ENCODE results near the gene P3H2. TPM values are rescaled to one million over a fixed set of nuclear protein-coding genes. Genes with fewer than 3 reads are reported as not detected.

The P3H2 gene
- total RNA-seq, 3 donors from 2014 or later, result 16.1 to 51.1 (median 44.1) TPM

GRCh38 chr3:189974359-189974758 lies 146.3 kb downstream of the P3H2 start:
- no peak for TF ChIP-seq CTCF (IDR thresholded peaks at IDR 0.05)
- DNase-seq, result no peak
- no peak for ATAC-seq
- no peaks in the 10 kb centered on the region for H3K4me1 ChIP-seq (ENCODE audit: low read depth)
- H3K9me3 ChIP-seq, result no peaks in the 10 kb centered on the region
- H3K36me3 ChIP-seq (ENCODE audit: low read depth), result no peaks in the 10 kb centered on the region
- H3K4me3 ChIP-seq, result no peak overlapping the region
- intact Hi-C loops (cut with DNase I, micrococcal nuclease), result loop anchor here in 1 of 2 donors (5.0 kb wide), 1 partner anchor 223 kb away; no protein-coding TSS in a partner anchor

GRCh38 chr3:189967254-189967865 lies 153.3 kb downstream of the P3H2 start:
- ATAC-seq (peak; percentile 43), DNase-seq (peak in 1 of 3 donors; percentile 74)
- TF ChIP-seq CTCF (IDR thresholded peaks at IDR 0.05), result peak; percentile 68
- Histone ChIP-seq H3K9me3 (no peaks in the 10 kb centered on the region), H3K4me3 (no peak overlapping the region), H3K36me3 (ENCODE audit: low read depth) (no peaks in the 10 kb centered on the region), H3K4me1 (ENCODE audit: low read depth) (no peaks in the 10 kb centered on the region)
- intact Hi-C loops (cut with DNase I, micrococcal nuclease), result loop anchor here in 1 of 2 donors (5.0 to 10.0 kb wide), 2 partner anchors 235 to 357 kb away; partner anchors contain the start of gene CLDN1

GRCh38 chr3:189966843-189967242 lies 153.9 kb downstream of the P3H2 start:
- ATAC-seq, result no peak
- H3K36me3 ChIP-seq (ENCODE audit: low read depth), result no peaks in the 10 kb centered on the region
- intact Hi-C loops (cut with DNase I, micrococcal nuclease), result loop anchor here in 1 of 2 donors (5.0 to 10.0 kb wide), 2 partner anchors 235 to 358 kb away; partner anchors contain the start of gene CLDN1

GRCh38 chr3:189964623-189965332 lies 155.9 kb downstream of the P3H2 start:
- Histone ChIP-seq H3K36me3 (ENCODE audit: low read depth) (no peaks in the 10 kb centered on the region), H3K4me3 (no peak overlapping the region), H3K4me1 (ENCODE audit: low read depth) (no peaks in the 10 kb centered on the region), H3K9me3 (no peaks in the 10 kb centered on the region)
- DNase-seq, result no peak
- intact Hi-C loops (cut with DNase I, micrococcal nuclease), result loop anchor here (5.0 to 10.0 kb wide), 2 partner anchors 238 to 360 kb away; partner anchors contain the start of gene CLDN1 (in 1 of the 2)
- TF ChIP-seq CTCF (IDR thresholded peaks at IDR 0.05), result no peak
- no peak for ATAC-seq

More at GRCh38 chr3:189966843-189967242, 153.9 kb downstream of the P3H2 start:
- Histone ChIP-seq H3K9me3 (no peaks in the 10 kb centered on the region), H3K4me3 (no peak overlapping the region), H3K4me1 (ENCODE audit: low read depth) (no peaks in the 10 kb centered on the region)
- no peak for TF ChIP-seq CTCF (IDR thresholded peaks at IDR 0.05)
- no peak for DNase-seq

- no peak for ATAC-seq
- H3K4me1 ChIP-seq (ENCODE audit: low read depth), result no peaks in the 10 kb centered on the region
- intact Hi-C loops (cut with DNase I, micrococcal nuclease), result loop anchor here (5.0 to 10.0 kb wide), 2 partner anchors 240 to 362 kb away; partner anchors contain the start of gene CLDN1 (in 1 of the 2)
These were observed 158.2 kb downstream of the P3H2 start for GRCh38 chr3:189962466-189962865.

More at GRCh38 chr3:189962466-189962865, 158.2 kb downstream of the P3H2 start:
- TF ChIP-seq CTCF (IDR thresholded peaks at IDR 0.05), result no peak
- H3K36me3 ChIP-seq (ENCODE audit: low read depth), result no peaks in the 10 kb centered on the region
- no peak overlapping the region for H3K4me3 ChIP-seq
- DNase-seq, result no peak
- H3K9me3 ChIP-seq, result no peaks in the 10 kb centered on the region
